Measurements from ENCODE around the gene CDC42BPB.

DNA sequence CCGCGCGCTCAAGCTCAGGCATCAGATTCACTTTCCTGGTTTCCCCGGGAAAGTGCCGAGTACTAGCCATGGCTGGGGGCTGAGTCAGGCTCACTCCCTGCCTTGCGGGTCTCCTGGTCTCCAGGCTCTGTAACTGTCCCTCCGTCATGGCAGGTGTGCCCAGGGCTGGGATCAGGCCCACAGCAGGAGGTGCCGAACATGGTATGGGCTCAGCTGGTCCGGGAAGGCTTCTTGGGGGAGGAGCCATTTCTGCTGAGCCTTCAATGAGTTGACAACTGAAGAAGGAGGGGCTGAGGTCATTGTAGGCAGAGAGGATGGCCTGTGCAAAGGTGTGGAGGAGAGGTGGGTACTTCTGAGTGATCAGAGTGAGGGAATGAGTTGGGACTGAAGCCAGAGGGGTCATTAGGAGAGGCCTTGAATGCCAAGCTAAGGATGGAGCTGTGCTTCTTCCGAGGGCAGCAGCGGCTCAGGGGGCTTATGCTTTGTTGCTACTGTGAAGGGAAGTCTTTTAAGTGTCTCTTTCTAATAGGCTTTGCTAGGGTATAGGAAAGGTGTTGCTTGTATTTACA, 37.9 kb upstream of the CDC42BPB start:
- TF ChIP-seq, protein P1, sequence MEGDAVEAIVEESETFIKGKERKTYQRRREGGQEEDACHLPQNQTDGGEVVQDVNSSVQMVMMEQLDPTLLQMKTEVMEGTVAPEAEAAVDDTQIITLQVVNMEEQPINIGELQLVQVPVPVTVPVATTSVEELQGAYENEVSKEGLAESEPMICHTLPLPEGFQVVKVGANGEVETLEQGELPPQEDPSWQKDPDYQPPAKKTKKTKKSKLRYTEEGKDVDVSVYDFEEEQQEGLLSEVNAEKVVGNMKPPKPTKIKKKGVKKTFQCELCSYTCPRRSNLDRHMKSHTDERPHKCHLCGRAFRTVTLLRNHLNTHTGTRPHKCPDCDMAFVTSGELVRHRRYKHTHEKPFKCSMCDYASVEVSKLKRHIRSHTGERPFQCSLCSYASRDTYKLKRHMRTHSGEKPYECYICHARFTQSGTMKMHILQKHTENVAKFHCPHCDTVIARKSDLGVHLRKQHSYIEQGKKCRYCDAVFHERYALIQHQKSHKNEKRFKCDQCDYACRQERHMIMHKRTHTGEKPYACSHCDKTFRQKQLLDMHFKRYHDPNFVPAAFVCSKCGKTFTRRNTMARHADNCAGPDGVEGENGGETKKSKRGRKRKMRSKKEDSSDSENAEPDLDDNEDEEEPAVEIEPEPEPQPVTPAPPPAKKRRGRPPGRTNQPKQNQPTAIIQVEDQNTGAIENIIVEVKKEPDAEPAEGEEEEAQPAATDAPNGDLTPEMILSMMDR (IDR thresholded peaks at IDR 0.05 in 4 of 5, conservative IDR thresholded peaks at IDR 0.05 in 1 of 5) = no peak
- no peak for TF ChIP-seq POLR2A (IDR thresholded peaks at IDR 0.05)

All from gastrocnemius medialis (tissue), 4 donors.